BJ (cell line): ENCODE measurements around the gene AGXT. TPM values are rescaled to one million over a fixed set of nuclear protein-coding genes. Genes with fewer than 3 reads are reported as not detected.

Experiments used
- CTCF ChIA-PET: fragments of 350-600 bp; formaldehyde crosslinking; extraction: SDS; loops from one replicate; lab custom pipeline; 2021; ENCODE audit warnings: antibody characterized with exemption, inconsistent platforms; lab: Yijun Ruan, JAX
- POLR2A ChIA-PET: fragments of 300-600 bp; sonication (Branson Sonifier 250); formaldehyde crosslinking; extraction: SDS; loops from one replicate; lab custom pipeline; 2021; ENCODE audit warnings: antibody characterized with exemption; lab: Charles Lee
- DNase-seq: peaks from one replicate; pipeline ENCODE4 v3.0.0-alpha.2; 2011; ENCODE audit warnings: low read depth
- H3K27me3 ChIP-seq: 2 replicates; pipeline ENCODE4 v1.6.0; 2011; ENCODE audit warnings: low read length; ENCODE audit not compliant: control insufficient read depth, insufficient read depth
- H3K36me3 ChIP-seq: 2 replicates; pipeline ENCODE4 v1.5.1; 2011; ENCODE audit warnings: low read length; ENCODE audit not compliant: control insufficient read depth, insufficient read depth
- H3K4me3 ChIP-seq: 2 replicates; pipeline ENCODE4 v1.5.1; 2011; ENCODE audit warnings: low read depth, mild to moderate bottlenecking, control low read depth, low read length
- CTCF ChIP-seq: IDR thresholded peaks from 2 replicates; pipeline ENCODE4 v1.5.1; 2011; ENCODE audit warnings: low read depth, mild to moderate bottlenecking, control low read depth, inconsistent platforms, low read length, moderate library complexity; ENCODE audit not compliant: insufficient read depth
- polyA plus RNA-seq: library from polyadenylated mRNA; depleted of rRNA; stranded (reverse); fragments of >200 nt; gene quantifications from 2 replicates; pipeline ENCODE4 v1.2.3, GENCODE V29; 2011

The AGXT gene
- polyA plus RNA-seq, 1 experiment = not detected

- ChIA-PET CTCF (interaction anchor here (4.6 kb wide), 1 partner anchor 22 kb away, joined by 21 read pairs; no protein-coding TSS in a partner anchor), POLR2A (no interaction called here)
- H3K4me3 ChIP-seq = no peak overlapping the region
- no peaks in the 10 kb centered on the region for H3K36me3 ChIP-seq
- TF ChIP-seq CTCF = no peak
- H3K27me3 ChIP-seq = no peaks in the 10 kb centered on the region
- DNase-seq = no peak
These were observed 24.3 kb downstream of the AGXT start for GRCh38 chr2:240892925-240893324.

GRCh38 chr2:240893363-240893844 lies 24.8 kb downstream of the AGXT start:
- ChIA-PET POLR2A (no interaction called here), CTCF (interaction anchor here (4.6 kb wide), 1 partner anchor 21 kb away, joined by 21 read pairs; no protein-coding TSS in a partner anchor)
- H3K36me3 ChIP-seq = no peaks in the 10 kb centered on the region
- H3K4me3 ChIP-seq = no peak overlapping the region
- TF ChIP-seq CTCF = no peak
- no peaks in the 10 kb centered on the region for H3K27me3 ChIP-seq
- no peak for DNase-seq

- DNase-seq = no peak
- Histone ChIP-seq H3K36me3 (no peaks in the 10 kb centered on the region), H3K4me3 (no peak overlapping the region), H3K27me3 (no peaks in the 10 kb centered on the region)
- ChIA-PET POLR2A (no interaction called here), CTCF (interaction anchor here (0.7 kb wide), 1 partner anchor 21 kb away, joined by 3 read pairs; no protein-coding TSS in a partner anchor)
- no peak for TF ChIP-seq CTCF
These were observed 25.4 kb downstream of the AGXT start for GRCh38 chr2:240894006-240894405.

GRCh38 chr2:240894836-240895558 lies 26.4 kb downstream of the AGXT start:
- POLR2A ChIA-PET = no interaction called here
- no peak for TF ChIP-seq CTCF
- Histone ChIP-seq H3K4me3 (no peak overlapping the region), H3K27me3 (no peaks in the 10 kb centered on the region), H3K36me3 (no peaks in the 10 kb centered on the region)
- CTCF ChIA-PET = no interaction called here
- no peak for DNase-seq

GRCh38 chr2:240895656-240896388 lies 27.2 kb downstream of the AGXT start, which contains the start of gene MAB21L4:
MAB21L4 (minus strand) TSS chr2:240896156; CDS start chr2:240895997, 159 bp downstream.
- H3K36me3 ChIP-seq = no peaks in the 10 kb centered on the region
- DNase-seq = no peak
- H3K4me3 ChIP-seq = no peak within 1 kb of the TSS
- ChIA-PET CTCF (no interaction called here), POLR2A (no interaction called here)
- no peaks in the 10 kb centered on the region for H3K27me3 ChIP-seq
- TF ChIP-seq CTCF = no peak
